Osteocyte (in vitro differentiated cells): ENCODE measurements around the gene MDM4. TPM values are rescaled to one million over a fixed set of nuclear protein-coding genes. Genes with fewer than 3 reads are reported as not detected.

Experiments
- DNase-seq: peaks from one replicate; pipeline ENCODE4 v3.0.0; 2021; ENCODE audit warnings: mixed read lengths; ENCODE audit not compliant: unreplicated experiment; ENCODE audit errors: extremely low spot score
- H3K27ac Mint-ChIP-seq: one replicate; pipeline ENCODE4 v1.8.0; 2021; ENCODE audit warnings: mild to moderate bottlenecking, mixed read lengths; ENCODE audit not compliant: unreplicated experiment
- H3K27me3 Mint-ChIP-seq: one replicate; pipeline ENCODE4 v1.8.0; 2021; ENCODE audit warnings: mixed read lengths; ENCODE audit not compliant: unreplicated experiment
- H3K36me3 Mint-ChIP-seq: one replicate; pipeline ENCODE4 v1.8.0; 2021; ENCODE audit warnings: mixed read lengths; ENCODE audit not compliant: unreplicated experiment
- H3K4me1 Mint-ChIP-seq: one replicate; pipeline ENCODE4 v1.8.0; 2021; ENCODE audit warnings: mixed read lengths; ENCODE audit not compliant: unreplicated experiment
- H3K4me3 Mint-ChIP-seq: one replicate; pipeline ENCODE4 v1.8.0; 2021; ENCODE audit warnings: mild to moderate bottlenecking, moderate library complexity, mixed read lengths; ENCODE audit not compliant: unreplicated experiment
- H3K9me3 Mint-ChIP-seq: one replicate; pipeline ENCODE4 v1.8.0; 2021; ENCODE audit warnings: mixed read lengths; ENCODE audit not compliant: unreplicated experiment
- total RNA-seq: library from RNA; stranded (reverse); gene quantifications from 2 replicates; pipeline ENCODE4 v1.2.1, GENCODE V29; 2021
- TF ChIP-seq, protein P1 (sequence below): fragments of 200-600 bp; sonication (generic); IDR thresholded peaks from 2 replicates; pipeline ENCODE4 v1.5.0; 2021; ENCODE audit warnings: antibody characterized with exemption, mild to moderate bottlenecking, moderate library complexity

MDM4 gene
- total RNA-seq, 1 donor from 2014 or later, result 77.3 TPM

DNA sequence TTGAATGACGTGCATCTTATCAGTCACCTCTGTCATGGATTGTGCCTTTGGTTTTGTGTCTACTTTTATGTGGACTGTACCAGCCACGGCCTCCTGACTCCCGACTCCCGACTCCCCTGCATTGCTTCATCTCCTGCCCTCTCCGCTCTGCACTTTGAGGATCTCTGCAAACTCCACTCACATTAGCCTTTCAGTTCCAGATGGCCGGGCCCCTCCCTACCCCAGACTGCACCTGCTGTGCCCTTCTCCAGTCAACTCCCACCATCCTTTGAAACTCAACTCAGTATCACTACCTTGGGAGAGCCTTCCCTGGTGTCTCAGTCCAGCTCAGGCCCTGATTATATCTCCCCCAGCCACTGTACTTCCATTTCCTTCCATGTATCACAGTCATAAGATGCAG, 71.4 kb downstream of the MDM4 start:
- TF ChIP-seq, protein P1, sequence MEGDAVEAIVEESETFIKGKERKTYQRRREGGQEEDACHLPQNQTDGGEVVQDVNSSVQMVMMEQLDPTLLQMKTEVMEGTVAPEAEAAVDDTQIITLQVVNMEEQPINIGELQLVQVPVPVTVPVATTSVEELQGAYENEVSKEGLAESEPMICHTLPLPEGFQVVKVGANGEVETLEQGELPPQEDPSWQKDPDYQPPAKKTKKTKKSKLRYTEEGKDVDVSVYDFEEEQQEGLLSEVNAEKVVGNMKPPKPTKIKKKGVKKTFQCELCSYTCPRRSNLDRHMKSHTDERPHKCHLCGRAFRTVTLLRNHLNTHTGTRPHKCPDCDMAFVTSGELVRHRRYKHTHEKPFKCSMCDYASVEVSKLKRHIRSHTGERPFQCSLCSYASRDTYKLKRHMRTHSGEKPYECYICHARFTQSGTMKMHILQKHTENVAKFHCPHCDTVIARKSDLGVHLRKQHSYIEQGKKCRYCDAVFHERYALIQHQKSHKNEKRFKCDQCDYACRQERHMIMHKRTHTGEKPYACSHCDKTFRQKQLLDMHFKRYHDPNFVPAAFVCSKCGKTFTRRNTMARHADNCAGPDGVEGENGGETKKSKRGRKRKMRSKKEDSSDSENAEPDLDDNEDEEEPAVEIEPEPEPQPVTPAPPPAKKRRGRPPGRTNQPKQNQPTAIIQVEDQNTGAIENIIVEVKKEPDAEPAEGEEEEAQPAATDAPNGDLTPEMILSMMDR, result no peak
- no peak for DNase-seq
- H3K36me3 Mint-ChIP-seq, result no peaks in the 10 kb centered on the region
- no peaks in the 10 kb centered on the region for H3K9me3 Mint-ChIP-seq
- no peak overlapping the region for H3K4me3 Mint-ChIP-seq
- peaks cover 20% of the 10 kb centered on the region for H3K4me1 Mint-ChIP-seq
- H3K27ac Mint-ChIP-seq, result no peak overlapping the region
- H3K27me3 Mint-ChIP-seq, result no peaks in the 10 kb centered on the region

DNA sequence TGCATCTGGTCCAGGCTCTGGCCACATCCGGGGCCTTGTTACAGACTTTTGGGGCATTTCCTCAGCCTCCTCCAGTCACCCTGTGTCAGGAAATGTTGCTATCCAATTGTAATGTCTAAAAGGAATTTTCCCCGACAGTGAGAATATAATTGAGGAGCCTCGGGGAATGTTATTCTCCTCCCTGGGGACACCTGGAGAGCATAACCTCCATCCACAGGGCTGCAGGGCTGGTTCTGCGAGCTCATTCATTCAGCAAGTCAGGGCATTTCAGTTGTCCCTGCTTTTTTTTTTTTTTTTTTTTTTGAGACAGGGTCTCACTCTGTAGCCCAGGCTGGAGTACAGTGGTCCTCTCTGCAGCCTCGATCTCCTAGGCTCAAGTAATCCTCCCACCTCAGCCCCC, 72.6 kb downstream of the MDM4 start:
- Mint-ChIP-seq H3K27ac (no peak overlapping the region), H3K4me3 (no peak overlapping the region), H3K27me3 (no peaks in the 10 kb centered on the region), H3K9me3 (no peaks in the 10 kb centered on the region), H3K4me1 (peaks cover 20% of the 10 kb centered on the region), H3K36me3 (no peaks in the 10 kb centered on the region)
- TF ChIP-seq, protein P1, result no peak
- DNase-seq, result no peak

DNA sequence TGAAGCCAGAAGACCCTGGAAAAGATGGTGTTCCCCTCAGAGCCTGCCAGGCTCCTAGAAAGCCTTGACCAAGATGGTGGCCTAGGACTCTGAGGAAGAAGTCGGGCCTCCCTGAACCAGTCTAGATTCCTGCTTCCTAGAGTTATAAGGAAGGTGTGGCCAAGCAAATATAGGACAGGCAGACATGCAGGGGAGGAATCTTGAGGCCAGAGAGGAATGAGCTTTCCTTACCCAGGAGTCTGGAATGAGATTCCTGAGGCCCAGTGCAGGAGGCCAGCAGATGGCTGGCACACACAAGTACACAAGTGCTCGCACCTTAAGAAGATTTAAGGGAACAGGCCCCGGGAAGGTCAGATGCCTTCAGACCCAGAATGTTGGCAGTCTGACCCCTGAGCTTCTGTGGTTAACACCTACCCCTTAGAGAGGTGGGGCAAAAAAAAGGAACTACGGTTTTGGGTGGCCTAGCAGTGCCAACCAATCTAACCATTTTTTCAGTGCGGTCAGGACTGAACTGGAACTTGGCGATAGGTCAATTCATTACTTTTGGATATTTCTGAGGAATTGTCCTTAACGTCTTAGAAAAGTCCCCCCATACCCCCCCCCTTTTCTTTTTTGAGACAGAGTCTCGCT, 73.3 kb downstream of the MDM4 start:
- H3K4me3 Mint-ChIP-seq, result no peak overlapping the region
- TF ChIP-seq, protein P1, result no peak
- no peaks in the 10 kb centered on the region for H3K9me3 Mint-ChIP-seq
- no peak for DNase-seq
- H3K27ac Mint-ChIP-seq, result no peak overlapping the region
- H3K27me3 Mint-ChIP-seq, result no peaks in the 10 kb centered on the region
- peaks cover 20% of the 10 kb centered on the region for H3K4me1 Mint-ChIP-seq
- no peaks in the 10 kb centered on the region for H3K36me3 Mint-ChIP-seq

DNA sequence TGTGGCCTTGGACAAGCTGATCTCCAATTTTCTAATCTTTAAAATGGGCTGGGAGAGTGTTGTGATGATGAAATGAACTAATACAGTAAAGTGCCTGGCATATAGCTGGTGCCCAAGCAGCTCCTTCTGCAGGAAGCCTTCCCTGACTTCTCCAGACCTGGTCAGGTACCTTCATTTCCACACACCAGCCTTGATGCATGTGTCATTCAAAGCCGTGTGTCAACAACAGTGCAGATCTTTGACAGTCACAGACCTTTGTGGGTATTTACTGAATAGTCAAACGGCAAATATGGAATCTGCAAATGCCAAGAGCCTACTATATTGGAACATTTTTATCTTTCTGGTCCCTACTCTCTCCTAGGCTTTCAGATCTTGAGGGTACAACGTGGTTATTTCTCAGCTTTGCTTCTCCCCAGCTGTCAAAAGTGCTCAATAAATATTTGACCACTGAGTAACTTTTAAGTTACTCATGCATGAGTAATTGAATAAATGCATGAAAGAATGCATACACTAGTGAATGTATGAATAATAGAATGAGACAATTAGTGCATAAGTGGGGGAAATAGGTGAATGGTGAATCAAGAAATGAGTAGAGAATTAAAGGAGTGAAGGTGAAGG, 75.4 kb downstream of the MDM4 start:
- Mint-ChIP-seq H3K4me3 (no peak overlapping the region), H3K27me3 (no peaks in the 10 kb centered on the region), H3K4me1 (peaks cover 20% of the 10 kb centered on the region), H3K9me3 (no peaks in the 10 kb centered on the region), H3K27ac (no peak overlapping the region), H3K36me3 (no peaks in the 10 kb centered on the region)
- no peak for DNase-seq
- TF ChIP-seq, protein P1, result no peak

DNA sequence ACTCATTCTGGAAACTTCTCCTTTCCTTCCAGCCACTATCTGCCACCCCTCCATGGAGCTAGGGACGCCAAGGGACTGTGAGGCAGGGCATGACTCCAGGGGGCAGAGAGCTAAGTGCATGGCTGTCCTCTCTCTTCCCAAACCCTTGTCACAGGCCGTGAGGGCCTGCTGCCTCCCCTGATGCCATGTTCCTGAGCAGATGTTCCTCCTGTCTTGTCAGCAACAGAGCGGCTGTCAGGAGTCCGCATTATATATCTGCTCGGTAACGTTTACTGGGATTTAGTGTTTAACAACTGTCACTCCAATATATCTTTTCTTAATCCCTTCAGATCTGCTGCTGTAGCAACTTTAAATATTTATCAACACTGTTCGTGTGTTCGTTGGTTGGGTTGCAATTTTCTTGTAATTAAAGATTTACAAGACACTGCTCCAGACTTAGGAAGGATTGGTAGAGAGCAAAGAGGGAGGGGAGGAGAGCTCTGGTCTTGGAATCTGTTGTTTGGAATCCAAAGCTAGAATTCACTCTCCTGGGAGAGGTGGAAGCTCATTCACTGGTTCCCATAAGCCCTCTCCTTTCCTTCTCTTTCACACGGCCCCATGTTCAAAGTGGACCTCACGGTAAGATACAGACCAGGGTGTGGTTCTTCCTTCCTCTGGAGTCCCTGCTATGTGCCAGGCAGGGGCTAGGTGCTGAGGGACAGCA, 76.2 kb downstream of the MDM4 start:
- Mint-ChIP-seq H3K4me3 (no peak overlapping the region), H3K27ac (no peak overlapping the region), H3K36me3 (no peaks in the 10 kb centered on the region), H3K27me3 (no peaks in the 10 kb centered on the region), H3K4me1 (peaks cover 20% of the 10 kb centered on the region), H3K9me3 (no peaks in the 10 kb centered on the region)
- DNase-seq, result no peak
- TF ChIP-seq, protein P1, result no peak
